HUES6 (cell line): ENCODE measurements around the gene ECEL1.
"Not testable (repeated sequence)": the region's sequence is repeated elsewhere in the genome, so short reads cannot be mapped to it uniquely, and the experiment has no call there.

Experiments
- H3K27ac ChIP-seq: 2 replicates; pipeline ENCODE4 v1.7.0; 2013; ENCODE audit warnings: low read depth, mild to moderate bottlenecking, low read length, inconsistent platforms
- H3K27me3 ChIP-seq: 2 replicates; pipeline ENCODE4 v1.6.1; 2013; ENCODE audit warnings: low read length; ENCODE audit not compliant: control insufficient read depth, insufficient read depth
- H3K36me3 ChIP-seq: 2 replicates; pipeline ENCODE4 v1.6.1; 2013; ENCODE audit warnings: low read length; ENCODE audit not compliant: control insufficient read depth, insufficient read depth
- H3K4me1 ChIP-seq: 2 replicates; pipeline ENCODE4 v1.6.1; 2013; ENCODE audit warnings: low read length; ENCODE audit not compliant: control insufficient read depth, insufficient read depth
- H3K4me3 ChIP-seq: 2 replicates; pipeline ENCODE4 v1.5.1; 2013; ENCODE audit warnings: low read depth, low read length
- H3K9ac ChIP-seq: one replicate; pipeline ENCODE4 v1.6.1; 2013; ENCODE audit warnings: mild to moderate bottlenecking, low read length
- H3K9me3 ChIP-seq: 2 replicates; pipeline ENCODE4 v1.6.1; 2013; ENCODE audit warnings: low read depth, low read length; ENCODE audit not compliant: control insufficient read depth, insufficient read depth

The ECEL1 gene

DNA sequence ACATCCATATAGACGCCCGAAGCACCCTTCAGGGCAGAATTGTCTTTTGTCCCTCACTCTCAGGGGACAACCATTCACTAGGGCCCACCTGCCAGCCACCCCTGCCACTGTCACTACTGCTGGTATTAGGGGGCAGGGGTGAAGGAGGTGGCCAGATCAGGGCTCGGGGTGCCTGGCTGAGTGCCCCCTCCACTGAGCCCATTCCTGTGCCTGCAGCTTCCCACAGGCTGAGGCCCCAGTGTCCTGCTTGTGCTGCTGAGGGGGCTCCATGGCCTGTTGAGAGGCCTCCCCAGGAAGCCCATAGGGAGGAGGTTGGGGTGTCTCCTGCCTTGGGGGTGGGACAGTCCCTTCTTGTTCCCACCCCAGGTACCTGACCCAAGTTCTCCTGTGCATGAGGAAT lies 36.0 kb downstream of the ECEL1 start:
- H3K27me3 ChIP-seq, result peaks cover 14% of the 10 kb centered on the region; the same call in 1 of the 2 replicates
- not testable (repeated sequence) for H3K4me1 ChIP-seq, H3K27ac ChIP-seq, H3K9ac ChIP-seq, H3K9me3 ChIP-seq, H3K4me3 ChIP-seq, H3K36me3 ChIP-seq

DNA sequence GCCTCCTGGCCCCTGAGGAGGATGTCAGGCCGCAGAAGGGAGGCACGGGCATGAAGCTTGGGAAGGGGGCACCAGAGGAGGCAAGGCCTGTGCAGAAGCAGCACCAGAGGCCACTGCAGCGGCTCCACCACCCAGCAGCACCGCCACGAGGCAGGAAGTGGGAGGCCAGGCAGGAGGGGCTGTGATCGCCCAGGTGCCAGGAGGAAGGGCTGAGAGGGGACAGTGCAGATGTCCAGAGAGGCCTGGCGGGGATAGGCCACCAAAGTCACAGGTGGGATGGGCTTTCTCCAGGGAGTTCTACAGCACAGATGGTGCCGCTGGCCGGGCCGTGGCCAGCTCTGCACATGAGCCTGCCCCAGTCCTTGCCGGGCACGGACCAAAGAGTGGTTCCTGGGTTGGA lies 37.7 kb downstream of the ECEL1 start:
- Histone ChIP-seq H3K9ac (no peak overlapping the region), H3K27me3 (peaks cover 13% of the 10 kb centered on the region; the same call in 1 of the 2 replicates), H3K4me3 (no peak overlapping the region), H3K27ac (no peak overlapping the region), H3K9me3 (no peaks in the 10 kb centered on the region), H3K4me1 (peaks cover 4% of the 10 kb centered on the region; the same call in 1 of the 2 replicates), H3K36me3 (no peaks in the 10 kb centered on the region)

DNA sequence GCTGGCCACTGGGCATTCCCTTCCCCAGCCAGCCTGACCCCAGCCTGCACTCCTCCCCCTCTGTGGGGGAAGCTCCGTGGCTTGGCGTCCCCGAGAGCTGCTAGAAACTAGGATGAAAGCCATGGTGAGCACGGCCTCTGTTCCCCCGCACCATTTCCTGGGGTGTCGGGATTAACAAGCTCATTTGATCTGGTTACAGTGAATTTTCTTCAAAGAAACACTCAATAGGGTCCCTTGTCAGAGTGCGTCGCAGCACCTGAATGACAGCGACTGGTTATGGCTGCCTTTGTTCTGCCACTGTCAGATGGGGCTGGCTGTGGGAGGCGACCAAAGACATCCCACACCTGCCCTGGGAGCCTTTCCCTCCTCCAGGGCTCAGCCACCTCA lies 39.3 kb downstream of the ECEL1 start:
- Histone ChIP-seq H3K27me3 (peaks cover 10% of the 10 kb centered on the region; the same call in 1 of the 2 replicates), H3K27ac (no peak overlapping the region), H3K9me3 (no peaks in the 10 kb centered on the region), H3K4me3 (no peak overlapping the region), H3K36me3 (no peaks in the 10 kb centered on the region), H3K9ac (no peak overlapping the region), H3K4me1 (peaks cover 7% of the 10 kb centered on the region; the same call in 1 of the 2 replicates)

DNA sequence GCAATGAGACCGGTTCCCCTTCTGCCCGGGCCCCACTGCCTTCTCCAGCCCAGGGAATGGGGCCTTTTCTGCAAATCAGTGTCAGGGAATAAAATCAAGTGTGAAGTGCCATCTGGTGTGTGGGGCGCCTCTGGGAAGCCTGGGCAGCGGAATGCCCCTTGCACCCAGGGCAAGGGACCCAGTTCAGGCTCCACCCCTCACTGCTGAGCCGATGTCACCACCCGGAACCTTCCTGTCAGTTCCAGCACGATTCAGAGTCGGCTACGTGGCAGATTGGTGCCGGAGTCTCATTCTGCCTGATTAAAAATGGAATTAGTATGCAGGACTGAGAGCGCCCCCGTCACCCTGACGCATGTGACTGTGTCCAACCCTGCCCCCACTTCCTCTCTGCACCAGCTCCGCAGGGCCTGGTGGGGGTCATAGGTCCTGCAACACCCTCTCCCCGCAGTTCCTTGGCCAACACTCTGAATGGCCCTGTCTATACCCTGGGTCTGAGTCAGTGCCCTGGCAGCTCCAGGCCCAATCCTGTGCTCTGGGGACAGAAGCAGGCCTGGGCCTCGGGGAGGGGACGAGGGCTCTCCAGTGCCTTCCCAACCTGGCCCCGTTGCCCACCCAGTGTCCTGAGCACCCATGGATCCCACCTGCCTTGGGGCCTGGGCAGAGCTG lies 39.9 kb downstream of the ECEL1 start:
- no peak overlapping the region for H3K4me3 ChIP-seq
- H3K27ac ChIP-seq, result no peak overlapping the region
- H3K36me3 ChIP-seq, result no peaks in the 10 kb centered on the region
- peaks cover 8% of the 10 kb centered on the region; the same call in 1 of the 2 replicates for H3K27me3 ChIP-seq
- H3K4me1 ChIP-seq, result peaks cover 7% of the 10 kb centered on the region; the same call in 1 of the 2 replicates
- H3K9ac ChIP-seq, result no peak overlapping the region
- no peaks in the 10 kb centered on the region for H3K9me3 ChIP-seq

DNA sequence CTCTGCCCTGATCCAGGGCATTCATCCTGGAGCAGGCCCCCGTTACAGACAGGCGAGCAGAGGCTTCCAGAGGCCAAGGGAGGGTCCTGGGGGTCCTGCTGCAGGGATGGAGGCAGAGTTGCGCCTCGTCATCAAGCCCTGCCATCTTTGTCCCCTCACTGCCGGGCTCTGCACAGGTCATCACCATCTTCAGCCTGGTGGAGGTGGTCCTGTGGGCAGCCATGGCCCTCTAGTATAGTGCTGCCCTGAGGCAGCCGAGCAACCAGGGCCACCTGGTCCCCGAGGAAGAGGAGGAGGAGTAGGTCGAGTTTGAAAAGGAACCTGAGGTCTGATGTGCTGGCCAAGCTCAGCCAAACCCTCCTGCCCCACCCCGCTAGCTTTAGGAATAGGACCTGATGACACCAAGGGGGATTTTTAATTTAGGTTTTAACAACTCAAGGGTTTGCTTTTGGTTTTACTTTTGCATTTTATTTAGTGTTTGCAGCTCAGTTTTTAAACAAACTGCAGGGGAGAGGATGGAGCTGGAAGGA lies 40.5 kb downstream of the ECEL1 start:
- no peaks in the 10 kb centered on the region for H3K36me3 ChIP-seq
- H3K27me3 ChIP-seq, result peaks cover 8% of the 10 kb centered on the region; the same call in 1 of the 2 replicates
- H3K9me3 ChIP-seq, result no peaks in the 10 kb centered on the region
- H3K27ac ChIP-seq, result no peak overlapping the region
- no peak overlapping the region for H3K9ac ChIP-seq
- H3K4me1 ChIP-seq, result peaks cover 7% of the 10 kb centered on the region; the same call in 1 of the 2 replicates
- H3K4me3 ChIP-seq, result no peak overlapping the region

DNA sequence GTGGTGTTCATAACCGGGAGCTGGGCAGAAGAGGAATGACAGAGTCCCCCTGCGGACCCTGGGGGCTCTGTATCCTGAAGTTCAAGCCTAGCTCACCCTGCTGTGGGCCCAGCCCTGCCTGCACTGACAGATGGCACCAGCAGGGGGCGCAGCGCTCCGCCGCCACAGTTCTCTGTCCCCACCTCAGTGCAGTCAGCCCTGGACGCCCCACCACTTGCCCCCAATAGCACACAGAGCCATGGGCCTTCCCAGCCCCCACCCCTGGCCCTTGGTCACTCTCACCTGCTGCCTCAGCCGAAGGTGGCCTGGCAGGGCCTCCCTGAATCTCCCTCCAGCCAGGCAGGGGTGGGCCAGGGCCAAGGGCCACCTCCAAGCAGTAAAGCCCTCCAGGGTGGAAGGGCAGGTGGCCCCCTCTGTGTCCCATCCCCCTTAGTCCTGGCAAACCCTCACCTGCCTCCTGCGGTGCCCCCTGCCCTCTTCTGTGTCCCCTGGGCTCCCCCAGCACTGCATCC lies 41.3 kb downstream of the ECEL1 start:
- not testable (repeated sequence) for H3K4me3 ChIP-seq, H3K27ac ChIP-seq, H3K27me3 ChIP-seq, H3K9me3 ChIP-seq, H3K4me1 ChIP-seq, H3K9ac ChIP-seq, H3K36me3 ChIP-seq

DNA sequence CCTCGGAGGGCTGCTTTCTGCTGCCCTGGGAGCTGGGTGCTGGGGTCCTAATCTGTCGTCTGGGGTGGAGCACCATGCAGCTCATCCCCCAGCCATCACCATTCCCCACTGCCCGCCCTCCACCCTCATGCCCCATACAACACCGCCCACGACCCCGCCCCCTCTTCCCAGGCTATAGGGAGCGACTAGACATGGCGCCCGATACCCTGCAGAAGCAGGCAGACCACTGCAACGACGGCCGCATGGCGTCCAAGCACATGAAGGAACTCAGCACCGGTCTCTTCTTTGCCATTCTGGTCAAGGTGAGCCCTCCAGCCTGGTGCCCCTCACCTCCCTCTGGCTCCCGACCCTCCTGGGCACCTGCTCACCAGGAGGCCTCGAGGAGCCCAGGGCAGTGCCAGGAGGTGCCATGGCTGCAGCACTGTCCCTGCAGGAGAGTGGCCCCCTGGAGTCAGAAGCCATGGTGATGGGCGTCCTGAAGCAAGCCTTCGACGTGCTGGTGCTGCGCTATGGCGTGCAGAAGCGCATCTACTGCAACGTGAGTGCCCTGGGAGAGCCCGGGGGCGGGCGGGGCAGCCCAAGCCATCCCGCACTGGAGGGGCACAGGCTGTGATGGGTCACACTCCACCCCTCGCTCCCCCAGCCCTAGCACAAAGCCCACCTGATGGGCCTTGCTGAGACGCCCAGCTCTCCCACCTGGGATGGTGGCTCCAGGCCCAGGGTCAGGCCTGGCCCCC lies 42.3 kb downstream of the ECEL1 start:
- H3K4me1 ChIP-seq, H3K4me3 ChIP-seq, H3K27me3 ChIP-seq, H3K9me3 ChIP-seq, H3K27ac ChIP-seq, H3K9ac ChIP-seq, H3K36me3 ChIP-seq: not testable (repeated sequence)

DNA sequence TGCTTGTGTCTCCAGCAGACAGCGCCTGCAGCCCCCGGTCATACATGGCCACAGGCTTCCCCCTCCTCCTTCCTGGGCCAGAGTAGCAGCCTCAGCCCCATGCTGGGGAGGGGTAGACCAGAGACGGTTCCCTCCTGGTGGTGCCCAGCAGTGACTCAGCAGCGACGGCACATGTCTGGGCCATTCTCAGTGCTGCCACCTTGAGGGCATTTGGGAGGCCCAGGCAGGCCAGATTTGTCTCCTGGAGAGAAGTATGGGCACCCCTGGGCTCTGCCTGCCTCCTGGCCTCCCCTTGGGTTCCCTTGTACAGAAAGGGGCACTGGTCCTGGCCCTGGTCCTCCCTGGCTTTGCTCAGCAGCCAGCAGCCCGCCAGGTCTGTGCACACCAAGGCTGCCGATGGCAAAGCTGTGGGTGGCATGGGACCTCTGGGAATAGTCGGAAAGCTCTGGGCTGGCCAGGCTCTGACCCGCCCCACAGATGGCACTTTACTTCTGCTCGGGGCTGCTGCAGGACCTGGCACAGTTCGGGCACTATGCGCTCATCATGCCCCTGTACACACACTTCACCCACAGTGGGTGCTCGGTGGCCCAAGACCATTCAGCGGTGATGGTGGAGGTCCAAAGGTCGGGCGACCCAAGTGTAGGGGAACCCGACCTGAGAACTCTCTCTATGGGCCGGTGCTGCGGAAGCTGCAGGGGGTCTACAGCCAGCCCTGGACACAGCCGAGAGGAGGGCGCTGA lies 43.1 kb downstream of the ECEL1 start:
- no peaks in the 10 kb centered on the region for H3K9me3 ChIP-seq
- no peaks in the 10 kb centered on the region for H3K36me3 ChIP-seq
- no peak overlapping the region for H3K4me3 ChIP-seq
- H3K27ac ChIP-seq, result no peak overlapping the region
- H3K9ac ChIP-seq, result no peak overlapping the region
- H3K27me3 ChIP-seq, result peaks cover 10% of the 10 kb centered on the region; the same call in 1 of the 2 replicates
- H3K4me1 ChIP-seq, result peaks cover 7% of the 10 kb centered on the region; the same call in 1 of the 2 replicates

DNA sequence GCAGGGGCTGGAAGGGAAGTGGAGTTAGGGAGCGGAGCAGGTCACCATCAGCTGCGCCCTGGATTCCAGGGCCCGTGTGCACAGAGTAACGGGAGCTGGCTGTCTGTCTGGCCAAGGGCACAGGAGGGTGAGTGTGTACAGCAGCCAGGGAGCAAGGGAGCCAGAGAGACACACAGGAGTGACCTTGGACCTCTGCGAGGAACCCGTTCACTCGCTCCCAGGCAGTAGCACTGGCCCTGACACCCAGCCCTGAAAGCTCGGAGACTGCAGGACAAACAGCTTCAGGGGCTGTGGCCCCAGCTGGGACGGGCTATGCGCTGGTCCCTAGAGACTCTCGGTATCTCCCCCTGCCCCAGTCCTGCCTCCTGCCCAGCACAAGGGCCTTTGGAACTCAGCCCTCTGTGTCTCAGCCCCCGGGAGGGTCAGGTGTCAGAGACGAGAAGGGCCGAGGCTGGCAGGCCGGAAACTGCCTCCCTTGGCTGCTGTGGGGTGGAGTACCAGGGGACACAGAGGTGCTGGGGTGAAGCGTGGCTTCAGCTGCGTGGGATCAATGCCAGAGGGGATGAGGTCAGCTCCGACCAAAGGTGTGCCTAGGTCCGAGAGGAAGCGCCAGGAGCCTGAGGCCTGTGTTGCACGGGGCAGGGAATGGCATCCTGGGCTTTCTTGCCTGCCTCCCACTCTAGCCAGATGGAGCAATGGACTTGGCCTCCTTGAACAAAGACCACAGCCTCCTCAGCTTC lies 43.8 kb downstream of the ECEL1 start:
- not testable (repeated sequence) for H3K9me3 ChIP-seq, H3K9ac ChIP-seq, H3K4me3 ChIP-seq, H3K36me3 ChIP-seq, H3K4me1 ChIP-seq, H3K27ac ChIP-seq
- peaks cover 10% of the 10 kb centered on the region; the same call in 1 of the 2 replicates for H3K27me3 ChIP-seq

DNA sequence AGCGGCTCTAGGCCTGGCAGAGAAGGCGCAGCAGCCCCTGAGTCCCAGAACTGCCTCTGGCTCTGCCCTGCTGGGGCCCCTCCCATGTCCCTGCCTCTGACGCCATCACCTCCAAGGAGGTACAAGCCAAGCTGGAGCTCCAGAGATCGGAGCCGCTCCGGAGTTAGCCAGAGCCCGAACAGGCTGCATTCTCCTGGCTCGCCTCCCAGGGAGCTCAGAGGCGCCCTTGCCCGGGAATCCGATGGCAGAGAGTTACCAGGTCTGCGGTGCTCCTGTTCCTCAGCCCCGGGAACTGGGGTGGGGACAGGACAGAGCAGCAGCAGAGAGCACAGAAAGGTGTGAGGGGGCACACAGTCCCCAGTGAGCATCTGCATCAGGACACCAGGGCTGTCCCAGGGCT lies 44.6 kb downstream of the ECEL1 start:
- not testable (repeated sequence) for H3K9me3 ChIP-seq, H3K4me3 ChIP-seq, H3K4me1 ChIP-seq, H3K27ac ChIP-seq, H3K36me3 ChIP-seq, H3K9ac ChIP-seq
- peaks cover 10% of the 10 kb centered on the region; the same call in 1 of the 2 replicates for H3K27me3 ChIP-seq
